Neutrophil (primary cell): ENCODE data around the gene DIS3L2.
"Not testable (repeated sequence)": the region's sequence is repeated elsewhere in the genome, so short reads cannot be mapped to it uniquely, and the experiment has no call there.

Experiments used
- H3K27ac ChIP-seq: fragments of 200-600 bp; sonication (generic); 2 replicates; pipeline ENCODE4 v1.5.1; 2016; ENCODE audit warnings: mild to moderate bottlenecking, moderate library complexity
- H3K27me3 ChIP-seq: fragments of 200-600 bp; sonication (generic); 2 replicates; pipeline ENCODE4 v1.6.0; 2016; ENCODE audit warnings: mild to moderate bottlenecking
- H3K36me3 ChIP-seq: fragments of 200-600 bp; sonication (generic); 2 replicates; pipeline ENCODE4 v1.5.1; 2017
- H3K4me1 ChIP-seq, 2 experiments: fragments of 200-600 bp in 1 of 2; sonication (generic) in 1 of 2; 1 replicate in 1 of 2; 2 replicates in 1 of 2; pipeline versions ENCODE4 v1.5.1 to v1.6.1; 2013 to 2016; ENCODE audit warnings: low read depth in 1 of 2, low read length in 1 of 2, mild to moderate bottlenecking in 1 of 2, moderate library complexity in 1 of 2; ENCODE audit not compliant: control insufficient read depth in 1 of 2, insufficient read depth in 1 of 2
- H3K4me3 ChIP-seq, 2 experiments: fragments of 200-600 bp in 1 of 2; sonication (generic) in 1 of 2; 1 replicate in 1 of 2; 2 replicates in 1 of 2; pipeline ENCODE4 v1.5.1; 2013 to 2016; ENCODE audit warnings: low read depth in 1 of 2, low read length in 1 of 2, mild to moderate bottlenecking in 1 of 2, moderate library complexity in 1 of 2
- H3K9me3 ChIP-seq: fragments of 200-600 bp; sonication (generic); 2 replicates; pipeline ENCODE4 v1.5.1; 2016
- TF ChIP-seq, protein P1 (sequence below): fragments of 200-600 bp; sonication (generic); IDR thresholded peaks from 2 replicates; pipeline ENCODE4 v1.5.1; 2016; ENCODE audit warnings: antibody characterized with exemption

Gene DIS3L2

DNA sequence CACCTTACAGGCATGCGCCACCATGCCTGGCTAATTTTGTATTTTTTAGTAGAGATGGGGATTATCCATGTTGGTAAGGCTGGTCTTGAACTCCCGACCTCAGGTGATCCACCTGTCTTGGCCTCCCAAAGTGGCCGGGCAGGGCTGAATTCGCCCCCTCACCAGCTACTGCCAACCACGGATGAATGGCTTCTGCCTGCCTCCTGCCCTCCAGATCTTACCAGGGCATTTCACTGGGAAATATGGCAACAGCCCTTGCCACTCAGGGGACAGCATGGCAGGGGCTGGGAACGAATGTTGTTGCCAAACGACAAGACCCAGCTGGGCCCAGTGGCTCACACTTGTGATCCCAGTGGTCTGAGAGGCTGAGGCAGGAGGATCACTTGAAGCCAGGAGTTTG, 415.2 kb downstream of the DIS3L2 start:
- no peaks in the 10 kb centered on the region for H3K36me3 ChIP-seq
- no peak overlapping the region for H3K4me3 ChIP-seq
- H3K27me3 ChIP-seq = peaks cover 16% of the 10 kb centered on the region
- no peaks in the 10 kb centered on the region for H3K4me1 ChIP-seq
- TF ChIP-seq, protein P1, sequence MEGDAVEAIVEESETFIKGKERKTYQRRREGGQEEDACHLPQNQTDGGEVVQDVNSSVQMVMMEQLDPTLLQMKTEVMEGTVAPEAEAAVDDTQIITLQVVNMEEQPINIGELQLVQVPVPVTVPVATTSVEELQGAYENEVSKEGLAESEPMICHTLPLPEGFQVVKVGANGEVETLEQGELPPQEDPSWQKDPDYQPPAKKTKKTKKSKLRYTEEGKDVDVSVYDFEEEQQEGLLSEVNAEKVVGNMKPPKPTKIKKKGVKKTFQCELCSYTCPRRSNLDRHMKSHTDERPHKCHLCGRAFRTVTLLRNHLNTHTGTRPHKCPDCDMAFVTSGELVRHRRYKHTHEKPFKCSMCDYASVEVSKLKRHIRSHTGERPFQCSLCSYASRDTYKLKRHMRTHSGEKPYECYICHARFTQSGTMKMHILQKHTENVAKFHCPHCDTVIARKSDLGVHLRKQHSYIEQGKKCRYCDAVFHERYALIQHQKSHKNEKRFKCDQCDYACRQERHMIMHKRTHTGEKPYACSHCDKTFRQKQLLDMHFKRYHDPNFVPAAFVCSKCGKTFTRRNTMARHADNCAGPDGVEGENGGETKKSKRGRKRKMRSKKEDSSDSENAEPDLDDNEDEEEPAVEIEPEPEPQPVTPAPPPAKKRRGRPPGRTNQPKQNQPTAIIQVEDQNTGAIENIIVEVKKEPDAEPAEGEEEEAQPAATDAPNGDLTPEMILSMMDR = no peak
- H3K9me3 ChIP-seq = no peaks in the 10 kb centered on the region
- no peak overlapping the region for H3K27ac ChIP-seq

DNA sequence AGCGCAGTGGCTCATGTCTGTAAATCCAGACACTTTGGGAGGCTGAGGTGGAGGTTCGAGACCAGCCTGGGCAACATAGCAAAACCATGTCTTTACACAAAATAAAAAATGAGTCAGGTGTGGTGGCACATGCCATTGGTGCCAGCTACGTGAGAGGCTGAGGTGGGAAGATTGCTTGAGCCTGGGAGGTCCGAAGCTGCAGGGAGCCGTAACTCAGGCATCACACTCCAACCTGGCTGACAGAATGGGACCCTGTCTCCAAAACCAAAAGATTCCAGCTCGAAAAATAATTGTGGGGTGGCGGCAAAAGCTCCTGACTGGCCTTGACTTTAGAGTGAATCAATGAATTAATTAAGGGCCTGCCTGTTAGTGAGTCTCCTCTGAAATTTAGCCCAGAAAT, 415.8 kb downstream of the DIS3L2 start:
- no peaks in the 10 kb centered on the region for H3K36me3 ChIP-seq
- H3K27me3 ChIP-seq = peaks cover 22% of the 10 kb centered on the region
- H3K4me1 ChIP-seq = no peaks in the 10 kb centered on the region
- H3K9me3 ChIP-seq = no peaks in the 10 kb centered on the region
- no peak overlapping the region for H3K4me3 ChIP-seq
- TF ChIP-seq, protein P1 = no peak
- H3K27ac ChIP-seq = no peak overlapping the region

DNA sequence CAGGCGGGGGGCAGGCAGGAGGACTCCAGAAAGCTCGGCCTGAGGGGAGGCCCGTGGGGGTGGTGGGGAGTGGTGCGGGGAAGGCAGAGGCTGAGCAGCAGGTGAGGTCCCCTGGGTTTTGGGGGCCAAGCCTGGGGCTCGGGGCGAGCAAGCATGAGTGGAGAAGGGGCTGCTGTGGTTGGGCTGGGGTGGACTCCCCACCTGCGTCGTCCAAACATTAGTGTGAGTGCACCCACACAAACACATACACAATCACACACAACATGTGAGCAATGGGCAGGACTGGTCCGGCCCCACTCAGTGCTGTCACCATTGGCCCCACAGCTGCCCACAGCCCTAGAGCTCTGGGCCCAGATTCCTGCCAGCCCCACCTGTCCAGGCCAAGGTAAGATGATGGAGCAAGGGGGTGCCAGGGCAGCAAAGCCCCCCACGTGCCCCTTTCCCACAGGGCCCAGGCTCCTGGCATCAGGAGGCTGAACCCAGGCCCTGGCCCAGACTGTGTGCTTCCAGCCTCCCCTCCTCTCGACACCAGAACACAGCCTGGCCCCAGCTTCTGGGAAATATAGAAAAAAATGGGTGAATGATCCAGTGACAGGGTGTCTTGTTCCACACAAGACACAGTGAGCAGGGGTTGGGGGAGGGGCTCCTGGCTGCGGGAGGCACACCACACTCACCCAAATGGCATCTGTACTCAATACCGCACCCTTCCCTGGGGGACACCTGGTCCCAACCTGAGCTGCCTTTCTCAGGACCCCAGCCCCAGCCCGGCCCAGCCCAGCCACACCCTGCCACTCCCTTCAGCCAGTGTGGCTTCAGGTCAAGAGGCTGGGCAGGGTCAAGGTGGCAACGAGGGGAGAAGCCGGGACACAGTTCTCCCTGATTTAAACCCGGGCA, 416.6 kb downstream of the DIS3L2 start:
- no peaks in the 10 kb centered on the region for H3K4me1 ChIP-seq
- TF ChIP-seq, protein P1 = no peak
- no peaks in the 10 kb centered on the region for H3K9me3 ChIP-seq
- no peak overlapping the region for H3K4me3 ChIP-seq
- H3K27me3 ChIP-seq = peaks cover 30% of the 10 kb centered on the region
- H3K36me3 ChIP-seq = no peaks in the 10 kb centered on the region
- no peak overlapping the region for H3K27ac ChIP-seq

GRCh38 chr2:232378735-232379151, 417.2 kb downstream of the DIS3L2 start, which contains the start of gene ALPP:
Gene ALPP (plus strand): TSS chr2:232378751. CDS start chr2:232378803, 52 bp downstream.
- not testable (repeated sequence) for H3K27ac ChIP-seq, H3K4me1 ChIP-seq, H3K4me3 ChIP-seq, H3K9me3 ChIP-seq, H3K36me3 ChIP-seq
- H3K27me3 ChIP-seq = peaks cover 36% of the 10 kb centered on the region

GRCh38 chr2:232379610-232380590, 418.4 kb downstream of the DIS3L2 start:
- H3K4me1 ChIP-seq, H3K4me3 ChIP-seq, H3K27ac ChIP-seq, H3K9me3 ChIP-seq, H3K36me3 ChIP-seq: not testable (repeated sequence)
- peaks cover 47% of the 10 kb centered on the region for H3K27me3 ChIP-seq

GRCh38 chr2:232381204-232382031, 419.9 kb downstream of the DIS3L2 start:
- not testable (repeated sequence) for H3K9me3 ChIP-seq, H3K36me3 ChIP-seq, H3K4me1 ChIP-seq, H3K27ac ChIP-seq, H3K4me3 ChIP-seq
- peaks cover 60% of the 10 kb centered on the region for H3K27me3 ChIP-seq
